Tibial nerve (tissue), 4 donors: ENCODE data around the gene KBTBD2.
"Not testable (repeated sequence)": the region's sequence is repeated elsewhere in the genome, so short reads cannot be mapped to it uniquely, and the experiment has no call there.

Experiments
- EP300 ChIP-seq, 2 donors: sonication (generic); formaldehyde crosslinking; IDR thresholded peaks; one replicate each; pipeline ENCODE4 v1.6.1; 2017; ENCODE audit warnings: antibody characterized with exemption in 2 of 2, mild to moderate bottlenecking in 1 of 2
- TF ChIP-seq, protein P1 (sequence below), 5 experiments: fragments of 200-600 bp in 3 of 5; fragments of 450-650 bp in 2 of 5; sonication (generic) in 3 of 5; IDR thresholded peaks; one replicate each; pipeline ENCODE4 v1.5.1; 2016 to 2019; ENCODE audit warnings: antibody characterized with exemption in 5 of 5, mild to moderate bottlenecking in 3 of 5, moderate library complexity in 2 of 5

- TF ChIP-seq, protein P1, sequence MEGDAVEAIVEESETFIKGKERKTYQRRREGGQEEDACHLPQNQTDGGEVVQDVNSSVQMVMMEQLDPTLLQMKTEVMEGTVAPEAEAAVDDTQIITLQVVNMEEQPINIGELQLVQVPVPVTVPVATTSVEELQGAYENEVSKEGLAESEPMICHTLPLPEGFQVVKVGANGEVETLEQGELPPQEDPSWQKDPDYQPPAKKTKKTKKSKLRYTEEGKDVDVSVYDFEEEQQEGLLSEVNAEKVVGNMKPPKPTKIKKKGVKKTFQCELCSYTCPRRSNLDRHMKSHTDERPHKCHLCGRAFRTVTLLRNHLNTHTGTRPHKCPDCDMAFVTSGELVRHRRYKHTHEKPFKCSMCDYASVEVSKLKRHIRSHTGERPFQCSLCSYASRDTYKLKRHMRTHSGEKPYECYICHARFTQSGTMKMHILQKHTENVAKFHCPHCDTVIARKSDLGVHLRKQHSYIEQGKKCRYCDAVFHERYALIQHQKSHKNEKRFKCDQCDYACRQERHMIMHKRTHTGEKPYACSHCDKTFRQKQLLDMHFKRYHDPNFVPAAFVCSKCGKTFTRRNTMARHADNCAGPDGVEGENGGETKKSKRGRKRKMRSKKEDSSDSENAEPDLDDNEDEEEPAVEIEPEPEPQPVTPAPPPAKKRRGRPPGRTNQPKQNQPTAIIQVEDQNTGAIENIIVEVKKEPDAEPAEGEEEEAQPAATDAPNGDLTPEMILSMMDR (IDR thresholded peaks at IDR 0.05): not testable (repeated sequence)
- not testable (repeated sequence) for TF ChIP-seq EP300 (IDR thresholded peaks at IDR 0.05)
These were observed 5.8 kb upstream of the KBTBD2 start for GRCh38 chr7:32897376-32897775.
